ENCODE data around the gene VTI1A. TPM values are rescaled to one million over a fixed set of nuclear protein-coding genes. Genes with fewer than 3 reads are reported as not detected.

VTI1A gene
- total RNA-seq, 1 donor from 2014 or later: 39.4 TPM

DNA sequence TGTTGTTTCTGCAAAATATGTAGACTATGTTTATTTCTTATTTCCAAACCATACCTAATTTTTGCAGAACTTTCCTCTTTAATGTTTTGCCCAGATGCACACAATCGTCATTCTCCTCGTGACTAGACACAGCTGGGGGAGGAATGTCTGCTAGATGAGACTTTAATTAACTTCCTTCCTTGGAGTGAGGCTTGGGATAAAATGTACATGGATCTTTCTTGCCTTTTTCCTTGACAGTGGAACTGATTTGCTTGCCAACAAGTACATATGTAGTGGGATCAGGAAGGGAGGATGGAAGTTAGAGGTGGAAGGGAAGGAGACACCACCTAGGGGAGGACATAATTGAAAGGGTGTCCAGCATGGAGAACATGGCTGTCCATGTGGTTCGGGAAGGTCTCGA is 172.5 kb downstream of the VTI1A start:
- peaks cover 8% of the 10 kb centered on the region for H3K4me1 Mint-ChIP-seq (ENCODE audit: low read depth)
- H3K27me3 Mint-ChIP-seq: no peaks in the 10 kb centered on the region
- H3K27ac Mint-ChIP-seq: no peak overlapping the region
- H3K9me3 Mint-ChIP-seq (ENCODE audit: low read depth): peaks cover 6% of the 10 kb centered on the region
- DNase-seq (ENCODE audit: low spot score, unreplicated experiment): no peak
- H3K36me3 Mint-ChIP-seq (ENCODE audit: insufficient read depth): peaks cover 7% of the 10 kb centered on the region
- TF ChIP-seq, protein P1, sequence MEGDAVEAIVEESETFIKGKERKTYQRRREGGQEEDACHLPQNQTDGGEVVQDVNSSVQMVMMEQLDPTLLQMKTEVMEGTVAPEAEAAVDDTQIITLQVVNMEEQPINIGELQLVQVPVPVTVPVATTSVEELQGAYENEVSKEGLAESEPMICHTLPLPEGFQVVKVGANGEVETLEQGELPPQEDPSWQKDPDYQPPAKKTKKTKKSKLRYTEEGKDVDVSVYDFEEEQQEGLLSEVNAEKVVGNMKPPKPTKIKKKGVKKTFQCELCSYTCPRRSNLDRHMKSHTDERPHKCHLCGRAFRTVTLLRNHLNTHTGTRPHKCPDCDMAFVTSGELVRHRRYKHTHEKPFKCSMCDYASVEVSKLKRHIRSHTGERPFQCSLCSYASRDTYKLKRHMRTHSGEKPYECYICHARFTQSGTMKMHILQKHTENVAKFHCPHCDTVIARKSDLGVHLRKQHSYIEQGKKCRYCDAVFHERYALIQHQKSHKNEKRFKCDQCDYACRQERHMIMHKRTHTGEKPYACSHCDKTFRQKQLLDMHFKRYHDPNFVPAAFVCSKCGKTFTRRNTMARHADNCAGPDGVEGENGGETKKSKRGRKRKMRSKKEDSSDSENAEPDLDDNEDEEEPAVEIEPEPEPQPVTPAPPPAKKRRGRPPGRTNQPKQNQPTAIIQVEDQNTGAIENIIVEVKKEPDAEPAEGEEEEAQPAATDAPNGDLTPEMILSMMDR (IDR thresholded peaks at IDR 0.05; ENCODE audit: unreplicated experiment): no peak
- no peak overlapping the region for H3K4me3 Mint-ChIP-seq (ENCODE audit: low read depth)

DNA sequence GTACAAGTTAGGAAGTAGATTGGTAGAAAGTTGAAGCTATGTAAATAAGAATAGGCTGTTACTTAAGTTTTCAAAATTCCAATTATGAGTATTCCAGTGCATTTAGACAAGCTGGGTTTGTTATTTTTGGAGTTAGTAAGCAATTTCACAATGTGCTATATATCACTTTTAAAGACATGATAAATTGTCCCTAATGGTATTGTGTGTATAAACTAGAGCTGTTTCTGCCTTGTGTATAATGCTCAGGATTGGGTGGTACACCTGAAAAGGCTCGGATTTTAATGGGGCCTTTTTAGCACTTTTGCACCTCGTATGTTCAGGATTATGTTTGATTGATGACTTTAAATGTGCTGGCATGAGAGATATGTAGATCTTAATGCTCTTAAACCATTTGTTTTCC is 175.8 kb downstream of the VTI1A start:
- no peak overlapping the region for H3K4me3 Mint-ChIP-seq (ENCODE audit: low read depth)

DNA sequence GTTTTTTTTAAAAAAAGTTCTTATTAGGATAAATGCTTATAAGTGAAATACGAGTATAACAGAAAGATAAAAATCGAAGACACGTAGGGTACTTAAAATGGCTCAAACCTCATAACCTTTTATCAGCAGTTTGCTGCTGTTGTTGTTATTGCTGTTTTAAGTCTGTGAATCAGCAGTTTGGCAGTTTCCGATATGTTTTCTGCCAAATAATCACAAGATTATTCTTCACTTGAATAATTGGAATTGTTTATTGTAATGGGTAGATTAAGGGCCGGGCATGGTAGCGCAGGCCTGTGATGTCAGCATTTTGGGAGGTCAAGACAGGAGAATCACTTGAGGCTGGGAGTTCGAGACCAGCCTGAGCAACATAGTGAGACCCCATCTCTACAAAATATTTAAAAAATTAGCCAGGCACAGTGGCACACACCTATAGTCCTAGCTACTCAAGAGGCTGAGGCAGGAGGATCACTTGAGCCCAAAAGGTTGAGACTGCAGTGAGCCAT is 177.6 kb downstream of the VTI1A start:
- Mint-ChIP-seq H3K9me3 (ENCODE audit: low read depth) (no peaks in the 10 kb centered on the region), H3K27ac (no peak overlapping the region), H3K4me3 (ENCODE audit: low read depth) (no peak overlapping the region), H3K36me3 (ENCODE audit: insufficient read depth) (peaks cover 1% of the 10 kb centered on the region), H3K4me1 (ENCODE audit: low read depth) (peaks cover 13% of the 10 kb centered on the region), H3K27me3 (no peaks in the 10 kb centered on the region)
- TF ChIP-seq, protein P1 (IDR thresholded peaks at IDR 0.05; ENCODE audit: unreplicated experiment): no peak
- DNase-seq (ENCODE audit: low spot score, unreplicated experiment): no peak

More for the DNA sequence above, 175.8 kb downstream of the VTI1A start:
- H3K27ac Mint-ChIP-seq: no peak overlapping the region
- TF ChIP-seq, protein P1 (IDR thresholded peaks at IDR 0.05; ENCODE audit: unreplicated experiment): no peak
- peaks cover 1% of the 10 kb centered on the region for H3K36me3 Mint-ChIP-seq (ENCODE audit: insufficient read depth)
- H3K4me1 Mint-ChIP-seq (ENCODE audit: low read depth): peaks cover 8% of the 10 kb centered on the region
- no peak for DNase-seq (ENCODE audit: low spot score, unreplicated experiment)
- H3K27me3 Mint-ChIP-seq: no peaks in the 10 kb centered on the region
- H3K9me3 Mint-ChIP-seq (ENCODE audit: low read depth): no peaks in the 10 kb centered on the region

DNA sequence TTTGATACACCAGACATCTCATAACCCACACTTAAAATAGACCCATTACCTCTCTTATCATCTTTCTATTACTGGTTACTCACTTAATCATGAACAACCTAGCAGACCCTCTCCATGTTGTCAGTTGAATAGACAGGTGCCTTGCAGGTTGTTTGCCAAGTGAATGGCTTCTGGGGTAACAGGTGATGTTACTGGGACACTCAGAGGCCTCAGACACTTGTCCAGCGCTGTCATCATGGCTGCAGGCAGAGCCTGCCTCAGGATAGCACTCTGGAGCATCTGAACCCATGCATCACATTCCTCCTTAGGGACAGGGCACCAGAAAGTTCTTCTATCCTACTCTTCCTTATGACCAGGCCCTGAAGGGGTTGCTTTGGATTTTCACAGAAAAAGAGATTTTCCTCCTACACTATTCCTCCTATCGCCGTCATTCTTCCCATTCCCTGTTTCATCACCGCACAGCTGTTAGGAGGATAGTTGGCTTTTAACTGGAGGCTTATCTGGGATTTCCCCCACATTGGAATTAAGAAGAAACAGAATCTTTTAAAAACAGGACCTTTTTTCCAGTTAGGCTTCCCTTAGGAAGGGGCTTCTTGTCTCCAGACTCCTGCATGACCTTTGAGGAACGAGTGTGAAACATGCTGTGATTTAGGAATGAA is 182.1 kb downstream of the VTI1A start:
- no peak for DNase-seq (ENCODE audit: low spot score, unreplicated experiment)
- Mint-ChIP-seq H3K9me3 (ENCODE audit: low read depth) (no peaks in the 10 kb centered on the region), H3K27me3 (no peaks in the 10 kb centered on the region), H3K27ac (no peak overlapping the region), H3K36me3 (ENCODE audit: insufficient read depth) (peaks cover 1% of the 10 kb centered on the region), H3K4me3 (ENCODE audit: low read depth) (no peak overlapping the region), H3K4me1 (ENCODE audit: low read depth) (peaks cover 9% of the 10 kb centered on the region)
- TF ChIP-seq, protein P1 (IDR thresholded peaks at IDR 0.05; ENCODE audit: unreplicated experiment): no peak

DNA sequence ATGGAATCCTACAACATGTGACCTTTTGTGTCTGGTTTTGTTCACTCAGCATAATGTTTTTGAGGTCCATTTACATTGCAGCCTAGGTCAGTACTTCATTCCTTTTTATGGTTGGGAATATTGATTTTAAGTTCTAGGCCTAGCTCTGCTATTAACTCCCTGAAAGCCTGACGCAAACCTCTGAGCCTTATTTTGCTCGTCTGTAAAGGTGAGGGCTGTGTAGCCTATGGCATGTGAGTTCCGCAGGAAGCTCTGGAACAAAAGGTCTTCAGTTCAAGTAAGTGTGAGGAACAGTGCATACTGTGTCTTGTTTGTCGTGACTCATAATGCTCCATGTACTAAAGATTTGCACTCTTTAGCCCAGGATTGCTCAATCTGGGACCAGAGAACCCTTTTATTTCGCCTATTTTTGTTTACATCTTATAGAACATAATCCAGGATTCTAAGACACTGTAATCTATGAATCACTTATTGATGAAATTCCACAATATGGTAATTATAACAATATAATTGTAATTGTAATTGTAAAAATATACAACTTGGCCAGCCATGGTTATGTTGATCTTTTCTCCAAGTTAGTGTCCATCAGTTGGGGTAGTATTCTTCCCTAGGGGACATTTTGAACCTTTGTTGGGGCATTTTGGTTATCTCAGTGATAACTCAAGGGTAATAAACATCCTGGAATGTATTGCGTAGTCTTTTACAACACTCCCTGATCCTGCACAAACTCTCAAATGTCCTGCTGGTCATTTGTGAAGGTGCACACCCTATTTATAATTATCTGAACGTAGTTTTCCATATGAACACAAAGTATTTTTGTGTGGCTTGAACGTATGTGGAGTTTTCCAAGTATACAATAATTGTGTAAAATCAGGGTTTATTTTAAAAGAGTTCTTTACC is 184.7 kb downstream of the VTI1A start:
- no peaks in the 10 kb centered on the region for H3K27me3 Mint-ChIP-seq
- no peak overlapping the region for H3K4me3 Mint-ChIP-seq (ENCODE audit: low read depth)
- H3K27ac Mint-ChIP-seq: peak overlapping the region; percentile 71
- peaks cover 1% of the 10 kb centered on the region for H3K36me3 Mint-ChIP-seq (ENCODE audit: insufficient read depth)
- TF ChIP-seq, protein P1 (IDR thresholded peaks at IDR 0.05; ENCODE audit: unreplicated experiment): peak; percentile 15
- DNase-seq (ENCODE audit: low spot score, unreplicated experiment): no peak
- H3K4me1 Mint-ChIP-seq (ENCODE audit: low read depth): peaks cover 14% of the 10 kb centered on the region
- no peaks in the 10 kb centered on the region for H3K9me3 Mint-ChIP-seq (ENCODE audit: low read depth)
